H9 (cell line): ENCODE measurements around the gene HIPK2. TPM values are rescaled to one million over a fixed set of nuclear protein-coding genes. Genes with fewer than 3 reads are reported as not detected.

ENCODE experiments used
- DNase-seq: peaks from one replicate; pipeline ENCODE4 v3.0.0-alpha.2; 2017
- H2AFZ ChIP-seq: one replicate; pipeline ENCODE4 v1.6.1; 2013; ENCODE audit warnings: mild to moderate bottlenecking, low read length, control low read depth, moderate library complexity
- H2AK5ac ChIP-seq: 2 replicates; pipeline ENCODE4 v1.6.1; 2013; ENCODE audit warnings: low read length, control low read depth, mixed read lengths; ENCODE audit not compliant: insufficient read length
- H2BK120ac ChIP-seq: one replicate; pipeline ENCODE4 v1.6.1; 2013; ENCODE audit warnings: low read depth, mild to moderate bottlenecking, low read length, control low read depth, inconsistent platforms; ENCODE audit not compliant: poor library complexity, severe bottlenecking
- H2BK12ac ChIP-seq: 2 replicates; pipeline ENCODE4 v1.6.1; 2013; ENCODE audit warnings: low read length, control low read depth, mixed read lengths, low read depth; ENCODE audit not compliant: insufficient read length
- H2BK15ac ChIP-seq: 2 replicates; pipeline ENCODE4 v1.6.1; 2013; ENCODE audit warnings: low read depth, low read length, control low read depth
- H2BK20ac ChIP-seq: one replicate; pipeline ENCODE4 v1.6.1; 2013; ENCODE audit warnings: low read depth, mild to moderate bottlenecking, low read length, control low read depth, inconsistent platforms; ENCODE audit not compliant: poor library complexity, severe bottlenecking
- H2BK5ac ChIP-seq: 2 replicates; pipeline ENCODE4 v1.6.1; 2013; ENCODE audit warnings: low read length, control low read depth, mixed read lengths; ENCODE audit not compliant: insufficient read length
- H3K14ac ChIP-seq: 2 replicates; pipeline ENCODE4 v1.6.1; 2013; ENCODE audit warnings: low read length, control low read depth; ENCODE audit not compliant: insufficient read depth
- H3K18ac ChIP-seq: 2 replicates; pipeline ENCODE4 v1.6.1; 2013; ENCODE audit warnings: low read depth, mild to moderate bottlenecking, mixed read lengths, low read length, control low read depth; ENCODE audit not compliant: insufficient read length
- H3K23ac ChIP-seq: 2 replicates; pipeline ENCODE4 v1.6.1; 2013; ENCODE audit warnings: low read length, control low read depth, mixed read lengths, low read depth; ENCODE audit not compliant: insufficient read length
- H3K23me2 ChIP-seq: 2 replicates; pipeline ENCODE4 v1.6.1; 2013; ENCODE audit warnings: low read depth, mild to moderate bottlenecking, mixed read lengths, low read length, control low read depth; ENCODE audit not compliant: insufficient read length, poor library complexity, severe bottlenecking
- H3K27ac ChIP-seq: 2 replicates; pipeline ENCODE4 v1.5.1; 2013; ENCODE audit warnings: low read length, control low read depth, mixed read lengths, low read depth; ENCODE audit not compliant: insufficient read length
- H3K27me3 ChIP-seq: 2 replicates; pipeline ENCODE4 v1.6.1; 2013; ENCODE audit warnings: low read length, control low read depth, inconsistent platforms; ENCODE audit not compliant: insufficient read depth
- H3K4ac ChIP-seq: 2 replicates; pipeline ENCODE4 v1.6.1; 2013; ENCODE audit warnings: low read depth, mild to moderate bottlenecking, control low read depth, inconsistent platforms, low read length, moderate library complexity
- H3K4me1 ChIP-seq: 2 replicates; pipeline ENCODE4 v1.6.1; 2013; ENCODE audit warnings: low read length, control low read depth, inconsistent platforms; ENCODE audit not compliant: insufficient read depth
- H3K4me2 ChIP-seq: 2 replicates; pipeline ENCODE4 v1.6.1; 2013; ENCODE audit warnings: low read length, control low read depth, mixed read lengths; ENCODE audit not compliant: insufficient read length, insufficient read depth
- H3K56ac ChIP-seq: 2 replicates; pipeline ENCODE4 v1.6.1; 2013; ENCODE audit warnings: low read depth, mild to moderate bottlenecking, mixed read lengths, low read length, control low read depth; ENCODE audit not compliant: insufficient read length
- H3K79me1 ChIP-seq: 2 replicates; pipeline ENCODE4 v1.6.1; 2013; ENCODE audit warnings: low read depth, mild to moderate bottlenecking, moderate library complexity, low read length, control low read depth, inconsistent platforms; ENCODE audit not compliant: insufficient read depth, poor library complexity, severe bottlenecking
- H3K79me2 ChIP-seq: 2 replicates; pipeline ENCODE4 v1.6.1; 2013; ENCODE audit warnings: low read length, control low read depth, inconsistent platforms; ENCODE audit not compliant: insufficient read depth
- H3K9ac ChIP-seq: 2 replicates; pipeline ENCODE4 v1.6.1; 2013; ENCODE audit warnings: low read length, control low read depth, mixed read lengths; ENCODE audit not compliant: insufficient read length; ENCODE audit errors: extremely low read depth
- H3K9me3 ChIP-seq: one replicate; pipeline ENCODE4 v1.6.1; 2013; ENCODE audit warnings: low read depth, low read length, inconsistent platforms; ENCODE audit not compliant: control insufficient read depth
- H3T11ph ChIP-seq: one replicate; pipeline ENCODE4 v1.6.1; 2013; ENCODE audit warnings: mild to moderate bottlenecking, low read length, control low read depth, inconsistent platforms
- H4K20me1 ChIP-seq: one replicate; pipeline ENCODE4 v1.6.1; 2013; ENCODE audit not compliant: control insufficient read depth, insufficient read length, insufficient read depth
- H4K5ac ChIP-seq: 2 replicates; pipeline ENCODE4 v1.6.1; 2013; ENCODE audit warnings: low read depth, mild to moderate bottlenecking, mixed read lengths, low read length, control low read depth; ENCODE audit not compliant: insufficient read length
- H4K8ac ChIP-seq: replicated peaks from 2 replicates; pipeline ENCODE4 v1.6.1; 2013; ENCODE audit warnings: low read length, control low read depth, mixed read lengths, low read depth; ENCODE audit not compliant: insufficient read length
- H4K91ac ChIP-seq: 2 replicates; pipeline ENCODE4 v1.6.1; 2013; ENCODE audit warnings: low read depth, mild to moderate bottlenecking, moderate library complexity, mixed read lengths, low read length, control low read depth; ENCODE audit not compliant: insufficient read length
- H3K27ac Mint-ChIP-seq, 3 experiments: 2 replicates in 2 of 3; 3 replicates in 1 of 3; pipeline ENCODE4 v1.8.0; 2020 to 2021; ENCODE audit warnings: mixed read lengths in 3 of 3, mild to moderate bottlenecking in 1 of 3, moderate library complexity in 1 of 3
- H3K27me3 Mint-ChIP-seq: 2 replicates; pipeline ENCODE4 v1.8.0; 2021; ENCODE audit warnings: low read depth, mild to moderate bottlenecking, moderate library complexity, mixed read lengths
- H3K36me3 Mint-ChIP-seq, 3 experiments: 2 replicates in 2 of 3; 3 replicates in 1 of 3; pipeline ENCODE4 v1.8.0; 2020 to 2021; ENCODE audit warnings: low read depth in 3 of 3, mixed read lengths in 3 of 3; ENCODE audit not compliant: insufficient read depth in 1 of 3
- H3K4me1 Mint-ChIP-seq, 2 experiments: 2 replicates each; pipeline ENCODE4 v1.8.0; 2020; ENCODE audit warnings: mixed read lengths in 2 of 2
- H3K4me3 Mint-ChIP-seq, 2 experiments: 2 replicates in 1 of 2; 3 replicates in 1 of 2; pipeline ENCODE4 v1.8.0; 2020 to 2021; ENCODE audit warnings: mild to moderate bottlenecking in 2 of 2, mixed read lengths in 2 of 2, moderate library complexity in 1 of 2
- H3K9me3 Mint-ChIP-seq, 2 experiments: 2 replicates in 1 of 2; 3 replicates in 1 of 2; pipeline ENCODE4 v1.8.0; 2020; ENCODE audit warnings: mild to moderate bottlenecking in 2 of 2, mixed read lengths in 2 of 2, moderate library complexity in 1 of 2
- whole genome bisulfite sequencing: extraction: QIAGEN DNeasy Blood & Tissue Kit; methylation state at CpG from one replicate; pipeline ENCODE4 v1.1.7; 2013; ENCODE audit warnings: missing lambda C conversion rate, low lambda C conversion rate, mixed read lengths; ENCODE audit not compliant: insufficient read length; ENCODE audit errors: extremely low coverage; 5-methylcytosine and 5-hydroxymethylcytosine counted together
- total RNA-seq: library from RNA; stranded (reverse); gene quantifications from 2 replicates; pipeline ENCODE4 v1.2.1, GENCODE V29; 2021
- TF ChIP-seq, protein P1 (sequence below): fragments of 200-600 bp; sonication (generic); conservative IDR thresholded peaks from 3 replicates; pipeline ENCODE4 v1.8.0; 2021; ENCODE audit warnings: antibody characterized with exemption, mild to moderate bottlenecking

The HIPK2 gene
- total RNA-seq, 1 experiment from 2014 or later = 21.9 TPM

- Histone ChIP-seq H3K27me3 (no peaks in the 10 kb centered on the region), H3K56ac (no peak overlapping the region), H3K4ac (no peak overlapping the region), H4K5ac (no peak overlapping the region), H2AFZ (no peak overlapping the region), H2BK20ac (no peak overlapping the region), H3K23me2 (no peaks in the 10 kb centered on the region), H4K8ac (no peak overlapping the region), H3K4me1 (no peaks in the 10 kb centered on the region), H2BK12ac (no peak overlapping the region), H3K9me3 (no peaks in the 10 kb centered on the region), H3T11ph (no peak overlapping the region), H3K27ac (no peak overlapping the region), H3K79me1 (no peaks in the 10 kb centered on the region), H4K20me1 (no peaks in the 10 kb centered on the region), H2AK5ac (no peak overlapping the region), H2BK15ac (no peak overlapping the region), H3K23ac (no peak overlapping the region), H3K4me2 (no peak overlapping the region), H3K79me2 (no peaks in the 10 kb centered on the region), H3K18ac (no peak overlapping the region), H4K91ac (no peak overlapping the region), H3K14ac (no peak overlapping the region), H2BK120ac (no peak overlapping the region), H3K9ac (no peak overlapping the region), H2BK5ac (no peak overlapping the region)
- Mint-ChIP-seq H3K4me1 (peaks cover 4 to 11% of the 10 kb centered on the region in 2 experiments), H3K4me3 (no peak overlapping the region), H3K9me3 (no peaks in the 10 kb centered on the region; a peak in 1 of 5 replicates), H3K36me3 (peaks cover 5 to 16% (median 14%) of the 10 kb centered on the region in 3 experiments), H3K27me3 (no peaks in the 10 kb centered on the region), H3K27ac (peak overlapping the region in 1 of 3 experiments; percentile 5; a peak in 2 of 7 replicates)
- TF ChIP-seq, protein P1, sequence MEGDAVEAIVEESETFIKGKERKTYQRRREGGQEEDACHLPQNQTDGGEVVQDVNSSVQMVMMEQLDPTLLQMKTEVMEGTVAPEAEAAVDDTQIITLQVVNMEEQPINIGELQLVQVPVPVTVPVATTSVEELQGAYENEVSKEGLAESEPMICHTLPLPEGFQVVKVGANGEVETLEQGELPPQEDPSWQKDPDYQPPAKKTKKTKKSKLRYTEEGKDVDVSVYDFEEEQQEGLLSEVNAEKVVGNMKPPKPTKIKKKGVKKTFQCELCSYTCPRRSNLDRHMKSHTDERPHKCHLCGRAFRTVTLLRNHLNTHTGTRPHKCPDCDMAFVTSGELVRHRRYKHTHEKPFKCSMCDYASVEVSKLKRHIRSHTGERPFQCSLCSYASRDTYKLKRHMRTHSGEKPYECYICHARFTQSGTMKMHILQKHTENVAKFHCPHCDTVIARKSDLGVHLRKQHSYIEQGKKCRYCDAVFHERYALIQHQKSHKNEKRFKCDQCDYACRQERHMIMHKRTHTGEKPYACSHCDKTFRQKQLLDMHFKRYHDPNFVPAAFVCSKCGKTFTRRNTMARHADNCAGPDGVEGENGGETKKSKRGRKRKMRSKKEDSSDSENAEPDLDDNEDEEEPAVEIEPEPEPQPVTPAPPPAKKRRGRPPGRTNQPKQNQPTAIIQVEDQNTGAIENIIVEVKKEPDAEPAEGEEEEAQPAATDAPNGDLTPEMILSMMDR = no peak
- no peak for DNase-seq
- no CpG with 5 or more reads among the region's 7 CpGs for WGBS
These were observed 143.7 kb downstream of the HIPK2 start for GRCh38 chr7:139634087-139634486.
